ENCODE measurements around the gene ZNF326.

DNA sequence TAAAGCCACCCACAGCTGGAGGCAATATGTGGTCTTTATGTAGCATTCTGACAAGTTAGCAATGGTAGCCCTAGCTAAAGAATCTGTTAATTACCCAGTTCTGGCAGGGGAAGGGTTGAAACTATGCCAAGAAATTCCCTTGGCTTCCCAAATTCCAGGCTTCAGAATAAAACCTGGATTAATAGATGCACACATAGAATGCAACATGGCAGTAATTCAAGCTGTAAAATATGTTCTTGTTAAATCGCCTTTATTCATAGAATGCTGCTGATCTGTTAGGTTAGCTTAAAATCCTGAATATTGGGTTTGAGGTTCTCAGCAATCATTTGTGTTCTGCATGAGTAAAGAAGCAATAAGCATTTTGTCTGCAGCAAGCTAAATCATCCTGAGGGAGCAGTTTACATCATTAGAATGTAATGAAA is 80.1 kb downstream of the ZNF326 start:
- TF ChIP-seq CTCF (conservative IDR thresholded peaks at IDR 0.05 in 1 of 2, IDR thresholded peaks at IDR 0.05 in 1 of 2; ENCODE audit: low read depth in 1 of 2, low read length in 2 of 2) (no peak), EZH2 (IDR thresholded peaks at IDR 0.05; ENCODE audit: low read length, missing control alignments) (no peak)

All from fibroblast of lung (primary cell).